Measurements from ENCODE around the gene OSBPL8.

The OSBPL8 gene

GRCh38 chr12:76537923-76538322 lies 21.6 kb downstream of the OSBPL8 start:
- no peak overlapping the region for H3K4me3 ChIP-seq (ENCODE audit: low read depth, low read length)
- no peak for DNase-seq (ENCODE audit: low read depth, low spot score)
- ChIA-PET CTCF (no interaction called here), POLR2A (no interaction called here)
- TF ChIP-seq CTCF (IDR thresholded peaks at IDR 0.05; ENCODE audit: insufficient read depth, low read length, missing control alignments) = no peak

- ChIA-PET CTCF (no interaction called here), POLR2A (no interaction called here)
- DNase-seq (ENCODE audit: low read depth, low spot score) = no peak
- no peak overlapping the region for H3K4me3 ChIP-seq (ENCODE audit: low read depth, low read length)
- TF ChIP-seq CTCF (IDR thresholded peaks at IDR 0.05; ENCODE audit: insufficient read depth, low read length, missing control alignments) = no peak
Measured at GRCh38 chr12:76536546-76536945, 23.0 kb downstream of the OSBPL8 start.

- H3K4me3 ChIP-seq (ENCODE audit: low read depth, low read length) = no peak overlapping the region
- CTCF ChIA-PET = no interaction called here
- no peak for DNase-seq (ENCODE audit: low read depth, low spot score)
- no peak for TF ChIP-seq CTCF (IDR thresholded peaks at IDR 0.05; ENCODE audit: insufficient read depth, low read length, missing control alignments)
- POLR2A ChIA-PET = no interaction called here
Measured at GRCh38 chr12:76535170-76535569, 24.4 kb downstream of the OSBPL8 start.

GRCh38 chr12:76533331-76533730 lies 26.2 kb downstream of the OSBPL8 start:
- no peak for TF ChIP-seq CTCF (IDR thresholded peaks at IDR 0.05; ENCODE audit: insufficient read depth, low read length, missing control alignments)
- ChIA-PET POLR2A (no interaction called here), CTCF (no interaction called here)
- DNase-seq (ENCODE audit: low read depth, low spot score) = no peak
- H3K4me3 ChIP-seq (ENCODE audit: low read depth, low read length) = no peak overlapping the region

- no peak for DNase-seq (ENCODE audit: low read depth, low spot score)
- H3K4me3 ChIP-seq (ENCODE audit: low read depth, low read length) = no peak overlapping the region
- no peak for TF ChIP-seq CTCF (IDR thresholded peaks at IDR 0.05; ENCODE audit: insufficient read depth, low read length, missing control alignments)
- CTCF ChIA-PET = no interaction called here
- POLR2A ChIA-PET = no interaction called here
Measured at GRCh38 chr12:76532520-76532919, 27.1 kb downstream of the OSBPL8 start.

GRCh38 chr12:76531056-76531455 lies 28.5 kb downstream of the OSBPL8 start:
- TF ChIP-seq CTCF (IDR thresholded peaks at IDR 0.05; ENCODE audit: insufficient read depth, low read length, missing control alignments) = no peak
- ChIA-PET CTCF (no interaction called here), POLR2A (no interaction called here)
- DNase-seq (ENCODE audit: low read depth, low spot score) = no peak
- H3K4me3 ChIP-seq (ENCODE audit: low read depth, low read length) = no peak overlapping the region
